SKM-1 (cell line): ENCODE measurements around the gene SAP30L.

Source experiments
- DNase-seq: peaks from one replicate; lab custom pipeline; 2025; ENCODE audit not compliant: unreplicated experiment; lab: John Stamatoyannopoulos, UW

The SAP30L gene

GRCh38 chr5:154506049-154506715 is 60.4 kb downstream of the SAP30L start:
- no peak for DNase-seq

DNA sequence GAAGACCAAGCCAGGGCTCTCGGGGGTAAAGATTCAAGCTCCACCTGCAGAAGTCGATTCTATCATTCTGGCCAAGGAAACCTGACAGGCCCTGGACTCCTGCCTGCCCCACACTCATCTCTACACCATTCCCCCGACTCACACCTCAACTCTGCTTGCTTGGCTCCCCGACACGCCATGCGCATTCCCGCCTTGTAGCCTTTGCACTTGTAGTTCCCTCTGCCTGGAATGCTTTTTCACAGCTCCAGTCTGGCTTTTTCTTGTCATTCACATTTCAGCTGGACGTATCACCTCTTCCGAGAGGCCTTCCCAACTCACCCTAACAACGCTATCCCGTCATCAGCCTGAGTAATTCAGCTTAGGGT is 60.9 kb downstream of the SAP30L start:
- DNase-seq: no peak

DNA sequence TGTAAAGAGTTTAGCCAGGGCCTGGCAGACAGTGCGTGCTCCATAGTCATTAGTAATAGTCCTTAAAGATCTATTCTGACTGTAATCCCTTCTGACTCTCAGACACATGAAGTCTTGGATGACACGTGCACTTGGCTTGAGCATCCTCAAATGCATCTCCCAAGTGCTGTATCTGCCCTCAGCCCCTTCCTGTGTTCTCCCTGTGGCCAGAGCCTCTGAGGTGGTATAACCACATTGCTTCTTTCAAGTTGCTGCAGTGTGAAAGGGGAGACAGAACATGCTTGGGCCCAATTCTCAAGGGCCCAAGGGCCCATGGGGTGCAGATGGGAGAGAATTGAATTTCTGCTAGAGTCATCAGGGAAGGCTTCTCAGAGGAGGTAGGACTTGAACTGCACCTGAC is 62.3 kb downstream of the SAP30L start:
- no peak for DNase-seq

- DNase-seq: no peak
Measured at GRCh38 chr5:154509784-154510555, 64.2 kb downstream of the SAP30L start.
